ENCODE measurements around the gene DISC1.
"Not testable (repeated sequence)": the region's sequence is repeated elsewhere in the genome, so short reads cannot be mapped to it uniquely, and the experiment has no call there.

Gene DISC1

GRCh38 chr1:231606712-231607111, 19.9 kb upstream of the DISC1 start:
- no peak for DNase-seq

- no peak for DNase-seq
These were observed 16.2 kb upstream of the DISC1 start for GRCh38 chr1:231610388-231610787.

GRCh38 chr1:231611111-231611510, 15.5 kb upstream of the DISC1 start:
- DNase-seq = no peak

- DNase-seq = no peak
These were observed 14.7 kb upstream of the DISC1 start for GRCh38 chr1:231611851-231612250.

- DNase-seq = peak in 1 of 2 donors; percentile 26
These were observed 14.0 kb upstream of the DISC1 start for GRCh38 chr1:231612393-231613089.

- DNase-seq = no peak
These were observed 12.9 kb upstream of the DISC1 start for GRCh38 chr1:231613419-231614349.

- no peak for DNase-seq
These were observed 9.9 kb upstream of the DISC1 start for GRCh38 chr1:231616667-231617066.

- no peak for DNase-seq
These were observed 7.9 kb upstream of the DISC1 start for GRCh38 chr1:231618609-231619256.

- DNase-seq = no peak
These were observed 7.3 kb upstream of the DISC1 start for GRCh38 chr1:231619257-231619634.

GRCh38 chr1:231625042-231625441, 1.5 kb upstream of the DISC1 start:
- DNase-seq = not testable (repeated sequence)

- DNase-seq = no peak
These were observed 535 bp upstream of the DISC1 start for GRCh38 chr1:231625975-231626534.

- peak; percentile 28 to 36 for DNase-seq
These were observed 493 bp downstream of the DISC1 start for GRCh38 chr1:231626951-231627614.

GRCh38 chr1:231628207-231628876, 1.8 kb downstream of the DISC1 start:
- DNase-seq = peak; percentile 59 to 62

GRCh38 chr1:231629132-231629531, 2.5 kb downstream of the DISC1 start:
- DNase-seq = no peak

GRCh38 chr1:231630558-231631205, 4.1 kb downstream of the DISC1 start:
- DNase-seq = no peak

GRCh38 chr1:231631717-231632116, 5.1 kb downstream of the DISC1 start:
- no peak for DNase-seq

- no peak for DNase-seq
These were observed 5.5 kb downstream of the DISC1 start for GRCh38 chr1:231632119-231632518.

- DNase-seq = no peak
These were observed 7.9 kb downstream of the DISC1 start for GRCh38 chr1:231634323-231635013.

GRCh38 chr1:231636157-231636556, 9.6 kb downstream of the DISC1 start:
- no peak for DNase-seq

- DNase-seq = not testable (repeated sequence)
These were observed 10.3 kb downstream of the DISC1 start for GRCh38 chr1:231636922-231637321.

GRCh38 chr1:231638647-231639046, 12.1 kb downstream of the DISC1 start:
- DNase-seq = no peak

All from activated CD4-positive, alpha-beta T cell treated with anti-CD3 and anti-CD28 coated beads for 4 hours (primary cell).